D341Med (cell line): ENCODE data around the gene MASTL.
A peak's percentile ranks its signal among the peaks of the same experiment; 100 is the strongest.
"Not testable (repeated sequence)": the region's sequence is repeated elsewhere in the genome, so short reads cannot be mapped to it uniquely, and the experiment has no call there.

Experiments
- DNase-seq: peaks from one replicate; pipeline ENCODE4 v3.0.0; 2012; ENCODE audit warnings: low spot score

MASTL gene

DNA sequence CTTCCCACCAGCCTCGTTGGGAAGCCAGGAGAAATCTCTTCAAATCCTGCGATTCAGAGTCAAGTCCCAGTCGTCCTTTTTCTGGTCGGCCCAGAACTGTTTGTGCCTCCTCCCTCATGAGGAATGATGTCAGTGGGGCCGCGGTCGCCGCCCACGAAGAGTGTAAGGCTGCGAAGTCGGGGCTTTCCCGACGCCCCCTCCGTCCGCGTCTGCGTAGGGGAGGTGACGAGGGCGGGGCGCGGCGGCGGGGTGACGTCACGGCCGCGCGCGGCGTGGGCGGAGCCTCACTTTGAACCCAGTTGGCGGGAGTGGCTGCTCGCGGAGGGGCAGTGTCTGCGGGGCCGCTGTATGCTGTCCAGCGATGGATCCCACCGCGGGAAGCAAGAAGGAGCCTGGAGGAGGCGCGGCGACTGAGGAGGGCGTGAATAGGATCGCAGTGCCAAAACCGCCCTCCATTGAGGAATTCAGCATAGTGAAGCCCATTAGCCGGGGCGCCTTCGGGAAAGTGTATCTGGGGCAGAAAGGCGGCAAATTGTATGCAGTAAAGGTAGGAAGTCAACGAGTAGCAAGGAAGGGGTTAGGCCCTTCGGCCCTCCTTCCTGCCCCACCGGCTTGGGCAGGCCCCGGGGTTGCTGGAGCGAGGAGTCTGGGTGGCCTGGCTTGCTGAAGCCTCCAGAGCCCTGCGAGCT is at the start of gene MASTL:
Gene MASTL, plus strand, starts transcription at position 287 of the 689 bp plus-strand sequence. Its CDS starts 75 bp downstream, at position 362.
- DNase-seq = peak; percentile 96

DNA sequence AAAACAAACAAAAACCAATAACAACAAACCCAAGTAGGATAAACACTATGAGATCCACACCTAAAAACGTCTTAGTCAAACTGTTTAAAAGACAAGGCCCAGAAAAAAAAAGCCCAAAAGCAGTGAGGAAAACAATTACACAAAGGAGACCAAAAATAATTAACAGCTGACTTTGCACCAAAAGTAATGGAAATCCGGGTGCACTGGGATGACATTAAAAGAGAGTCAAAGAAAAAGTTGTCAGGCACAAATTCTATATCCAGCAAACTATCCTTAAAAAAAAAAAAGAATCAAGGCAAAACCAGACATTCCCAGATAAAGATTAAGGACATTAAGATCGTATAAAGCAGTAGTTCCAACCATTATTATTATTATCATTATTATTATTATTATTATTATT is 47.0 kb upstream of the MASTL start:
- no peak for DNase-seq

DNA sequence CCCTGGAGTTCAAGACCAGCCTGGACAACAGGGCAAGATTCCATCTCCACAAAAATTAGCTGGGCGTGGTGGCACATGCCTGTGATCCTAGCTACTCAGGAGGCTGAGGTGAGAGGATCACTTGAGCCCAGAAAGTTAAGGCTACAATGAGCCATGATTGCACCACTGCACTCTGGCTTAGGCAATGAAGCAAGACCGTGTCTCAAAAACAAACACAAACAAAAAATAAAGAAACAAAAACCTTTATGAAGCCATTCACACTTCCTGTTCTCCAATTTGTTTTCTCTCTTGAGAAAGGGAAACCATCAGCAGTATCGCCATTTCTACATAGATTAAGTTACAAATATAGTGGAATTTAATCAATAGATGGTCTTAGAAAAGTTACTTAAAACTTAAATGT is 20.8 kb upstream of the MASTL start:
- DNase-seq = no peak

DNA sequence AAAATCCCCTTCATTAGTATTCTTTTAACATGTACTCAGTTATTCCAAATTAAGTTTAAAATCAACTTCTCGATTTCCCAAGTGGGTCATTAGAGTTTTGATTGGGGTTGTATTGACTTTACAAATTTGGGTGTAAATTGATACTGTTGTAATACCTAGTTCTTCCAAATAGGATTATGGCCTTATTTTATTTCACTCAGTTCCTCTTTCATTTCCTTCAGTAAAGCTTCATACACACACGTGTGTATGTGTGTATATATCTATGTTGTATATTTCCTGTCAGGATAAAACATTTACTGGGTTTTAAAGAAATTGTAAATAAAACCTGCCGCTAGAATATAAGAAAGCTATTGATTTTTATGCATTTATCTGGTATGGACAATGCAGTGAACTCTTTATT is 16.9 kb upstream of the MASTL start:
- DNase-seq = no peak

DNA sequence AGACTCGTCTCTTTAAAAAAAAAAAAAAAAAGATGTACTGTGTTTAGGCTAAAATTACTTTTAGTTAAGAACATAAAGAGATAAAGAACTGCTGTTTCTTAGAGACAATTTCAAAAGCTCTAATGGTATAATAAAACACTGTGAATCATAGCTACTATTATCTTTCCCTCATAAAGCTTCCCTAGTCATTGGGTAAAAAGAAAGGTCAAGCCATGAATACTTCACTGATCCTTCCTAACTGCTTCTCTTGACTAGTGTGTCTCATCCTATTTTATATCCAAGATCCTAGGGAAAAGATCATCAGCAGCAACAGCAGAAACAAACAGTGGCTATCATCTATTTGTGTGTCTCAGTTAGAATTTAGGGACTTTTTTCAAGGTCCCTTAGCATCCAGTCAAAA is 11.5 kb upstream of the MASTL start:
- DNase-seq = no peak

GRCh38 chr10:27145937-27146336 is 9.2 kb upstream of the MASTL start:
- DNase-seq = no peak

- no peak for DNase-seq
These were observed 7.5 kb upstream of the MASTL start for GRCh38 chr10:27147701-27148100.

- no peak for DNase-seq
These were observed 4.9 kb upstream of the MASTL start for GRCh38 chr10:27150261-27150660.

- DNase-seq = no peak
These were observed 2.5 kb upstream of the MASTL start for GRCh38 chr10:27152687-27153086.

DNA sequence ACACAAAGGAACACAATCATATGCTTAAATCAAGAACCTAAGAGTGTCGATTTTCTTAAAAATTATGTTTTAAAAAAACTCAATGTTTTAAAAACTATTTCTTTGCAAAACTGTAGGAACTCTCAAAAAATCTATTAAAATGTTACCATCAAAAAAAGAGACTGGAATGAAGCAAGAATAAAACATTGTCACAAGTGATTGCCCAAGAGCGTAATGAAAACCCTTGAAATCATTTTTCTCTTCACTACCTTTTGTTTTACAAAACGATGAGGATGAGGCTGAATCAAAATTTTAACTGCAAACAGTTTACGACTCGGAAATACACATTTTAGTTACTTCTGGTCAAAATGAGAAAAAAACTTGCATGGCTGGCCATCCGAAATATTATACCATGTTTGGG is 1.8 kb upstream of the MASTL start:
- DNase-seq = no peak

GRCh38 chr10:27153845-27154193 is 1.3 kb upstream of the MASTL start:
- DNase-seq = no peak

DNA sequence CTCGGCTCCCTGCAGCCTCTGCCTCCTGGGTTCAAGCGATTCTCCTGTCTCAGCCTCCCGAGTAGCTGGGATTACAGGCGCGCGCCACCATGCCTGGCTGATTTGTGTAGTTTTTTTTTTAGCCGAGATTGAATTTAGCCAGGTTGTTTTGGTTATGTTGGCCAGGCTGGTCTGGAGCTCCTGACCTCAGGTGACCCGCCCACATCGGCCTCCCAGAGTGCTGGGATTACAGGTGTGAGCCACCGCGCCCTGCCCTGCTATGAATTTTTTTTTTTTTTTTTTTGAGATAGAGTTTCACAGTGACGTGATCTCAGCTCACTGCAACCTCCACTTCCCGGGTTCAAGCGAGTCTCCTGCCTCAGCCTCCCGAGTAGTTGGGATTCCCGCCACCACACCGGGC is 1.4 kb downstream of the MASTL start:
- not testable (repeated sequence) for DNase-seq

DNA sequence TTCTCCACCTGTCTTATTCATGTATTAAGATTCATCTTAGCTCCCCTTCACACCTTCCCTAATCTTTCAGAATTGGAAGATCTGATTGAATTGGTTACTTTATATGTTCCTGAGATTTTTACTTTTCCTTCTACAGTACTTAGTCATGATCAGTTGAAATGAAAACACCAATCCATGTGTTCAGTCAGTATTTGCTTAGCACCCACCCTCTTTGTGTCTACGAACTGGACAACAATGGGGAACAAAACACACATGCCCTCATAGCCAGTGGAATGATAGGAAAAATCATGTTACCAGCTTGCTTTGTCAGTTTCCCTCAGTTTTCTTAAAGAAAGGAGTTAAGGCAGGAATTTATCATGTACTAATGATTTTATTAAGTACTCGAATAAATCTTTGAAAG is 2.0 kb downstream of the MASTL start:
- DNase-seq = no peak

DNA sequence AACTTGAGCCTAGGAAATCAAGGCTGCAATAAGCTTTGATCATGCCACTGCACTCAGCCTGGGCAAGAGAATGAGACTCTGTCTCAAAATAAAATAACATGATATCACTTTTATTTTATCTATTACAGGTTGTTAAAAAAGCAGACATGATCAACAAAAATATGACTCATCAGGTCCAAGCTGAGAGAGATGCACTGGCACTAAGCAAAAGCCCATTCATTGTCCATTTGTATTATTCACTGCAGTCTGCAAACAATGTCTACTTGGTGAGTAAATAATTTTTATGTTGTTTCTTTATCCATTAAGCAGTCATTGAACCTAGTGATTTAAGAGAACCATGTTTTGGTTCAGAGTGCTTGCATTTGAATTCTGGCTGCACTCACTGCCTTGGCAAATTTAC is 3.3 kb downstream of the MASTL start:
- DNase-seq = no peak

DNA sequence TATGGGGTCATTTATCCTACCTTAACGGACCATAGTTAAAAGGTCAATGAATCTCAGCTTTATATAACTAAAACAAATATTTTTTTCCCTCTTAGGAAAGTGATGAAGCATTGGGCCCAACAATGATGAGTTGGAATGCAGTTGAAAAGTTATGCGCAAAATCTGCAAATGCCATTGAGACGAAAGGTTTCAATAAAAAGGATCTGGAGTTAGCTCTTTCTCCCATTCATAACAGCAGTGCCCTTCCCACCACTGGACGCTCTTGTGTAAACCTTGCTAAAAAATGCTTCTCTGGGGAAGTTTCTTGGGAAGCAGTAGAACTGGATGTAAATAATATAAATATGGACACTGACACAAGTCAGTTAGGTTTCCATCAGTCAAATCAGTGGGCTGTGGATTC is 14.7 kb downstream of the MASTL start:
- no peak for DNase-seq

- DNase-seq = no peak
These were observed 33.1 kb downstream of the MASTL start for GRCh38 chr10:27188259-27188658.

GRCh38 chr10:27188897-27189296 is 33.7 kb downstream of the MASTL start:
- DNase-seq = no peak

GRCh38 chr10:27190508-27190907 is 35.4 kb downstream of the MASTL start:
- DNase-seq = no peak

DNA sequence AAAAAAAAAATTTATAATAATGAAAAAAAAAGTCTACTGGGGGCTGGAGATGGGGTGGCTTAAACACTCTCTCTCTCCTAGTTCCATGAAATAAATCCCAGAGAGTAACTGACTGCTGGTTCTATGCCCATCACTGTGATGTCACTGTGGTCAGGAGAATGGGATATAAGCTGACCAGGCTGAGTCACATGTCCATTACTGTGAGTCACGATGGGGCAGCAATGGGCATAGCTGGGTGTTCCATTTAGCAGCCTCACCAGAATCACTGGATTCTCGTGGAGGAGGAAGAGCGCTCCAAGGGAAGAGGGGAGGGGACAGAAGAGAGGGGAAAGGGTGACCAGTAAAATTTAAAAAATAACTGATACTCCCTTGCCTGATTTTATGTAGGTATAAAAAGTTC is 37.1 kb downstream of the MASTL start:
- DNase-seq = no peak

- peak; percentile 45 for DNase-seq
These were observed 42.9 kb downstream of the MASTL start for GRCh38 chr10:27197980-27198620.

DNA sequence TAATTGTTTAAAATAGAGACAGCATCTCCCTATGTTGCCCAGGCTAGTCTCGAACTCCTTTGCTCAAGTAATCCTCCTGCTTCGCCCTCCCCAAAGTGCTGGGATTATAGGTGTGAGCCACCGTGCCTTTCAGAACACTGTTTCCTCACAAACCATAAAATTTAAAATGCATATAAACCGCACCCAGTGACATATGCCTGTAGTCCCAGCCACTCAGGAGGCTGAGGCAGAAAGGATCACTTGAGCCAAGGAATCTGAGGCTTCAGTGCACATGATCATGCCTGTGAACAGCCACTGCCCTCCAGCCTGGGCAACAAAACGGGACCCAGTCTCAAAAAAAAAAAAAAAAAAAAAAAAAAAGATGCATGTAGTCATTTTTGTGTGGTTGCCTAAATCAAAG is 48.7 kb downstream of the MASTL start:
- no peak for DNase-seq

- DNase-seq = peak; percentile 52
These were observed 52.2 kb downstream of the MASTL start for GRCh38 chr10:27207350-27207749.

- no peak for DNase-seq
These were observed 68.8 kb downstream of the MASTL start for GRCh38 chr10:27223964-27224363.

- no peak for DNase-seq
These were observed 69.9 kb downstream of the MASTL start for GRCh38 chr10:27225011-27225590.
